GM18870 (cell line): ENCODE results near the gene C10orf90.

Experiments
- ATAC-seq: cut with Tn5 transposase; IDR thresholded peaks from one replicate; pipeline ENCODE4 v1.9.1; 2021; ENCODE audit warnings: moderate library complexity; ENCODE audit not compliant: unreplicated experiment

The C10orf90 gene

DNA sequence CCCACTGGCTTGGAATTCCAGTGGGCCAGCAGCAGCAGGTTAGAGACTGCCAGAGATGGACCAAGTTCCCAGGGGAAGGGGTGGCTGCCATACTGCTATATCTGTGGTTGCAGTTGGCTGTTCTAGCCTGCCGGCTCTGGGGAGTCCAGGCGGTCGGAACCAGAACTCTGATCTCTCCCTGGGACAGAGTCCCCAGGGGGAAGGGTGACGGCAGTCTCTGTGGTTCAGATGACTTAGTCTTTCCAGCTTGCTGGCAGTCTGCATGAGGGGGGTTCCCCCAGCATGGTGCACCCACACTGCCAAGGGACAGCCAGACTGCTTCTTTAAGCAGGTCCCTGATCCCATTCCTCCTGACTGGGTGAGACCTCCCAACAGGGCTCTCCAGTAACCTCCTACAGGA, 82.5 kb downstream of the C10orf90 start:
- ATAC-seq = no peak

DNA sequence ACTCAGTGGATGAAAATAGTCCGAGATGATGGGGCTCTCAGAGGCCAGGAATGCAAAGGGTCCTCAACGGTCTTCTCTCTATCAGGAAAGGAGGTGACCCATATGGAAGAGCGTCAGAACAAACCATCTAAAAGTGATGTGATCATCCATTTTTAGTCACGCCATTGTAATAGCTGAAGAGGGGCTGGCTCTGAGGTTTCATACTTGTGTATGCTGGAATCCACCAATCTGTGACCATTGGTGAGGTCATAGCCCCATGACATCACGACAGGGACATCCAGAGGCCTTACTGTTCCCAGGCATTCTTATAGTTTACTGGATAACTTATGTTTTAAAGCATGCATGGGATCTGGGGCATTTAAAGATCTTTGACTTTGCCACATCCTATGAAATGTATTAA, 83.6 kb downstream of the C10orf90 start:
- ATAC-seq = no peak

- no peak for ATAC-seq
These were observed 84.4 kb downstream of the C10orf90 start for GRCh38 chr10:126586128-126586527.

DNA sequence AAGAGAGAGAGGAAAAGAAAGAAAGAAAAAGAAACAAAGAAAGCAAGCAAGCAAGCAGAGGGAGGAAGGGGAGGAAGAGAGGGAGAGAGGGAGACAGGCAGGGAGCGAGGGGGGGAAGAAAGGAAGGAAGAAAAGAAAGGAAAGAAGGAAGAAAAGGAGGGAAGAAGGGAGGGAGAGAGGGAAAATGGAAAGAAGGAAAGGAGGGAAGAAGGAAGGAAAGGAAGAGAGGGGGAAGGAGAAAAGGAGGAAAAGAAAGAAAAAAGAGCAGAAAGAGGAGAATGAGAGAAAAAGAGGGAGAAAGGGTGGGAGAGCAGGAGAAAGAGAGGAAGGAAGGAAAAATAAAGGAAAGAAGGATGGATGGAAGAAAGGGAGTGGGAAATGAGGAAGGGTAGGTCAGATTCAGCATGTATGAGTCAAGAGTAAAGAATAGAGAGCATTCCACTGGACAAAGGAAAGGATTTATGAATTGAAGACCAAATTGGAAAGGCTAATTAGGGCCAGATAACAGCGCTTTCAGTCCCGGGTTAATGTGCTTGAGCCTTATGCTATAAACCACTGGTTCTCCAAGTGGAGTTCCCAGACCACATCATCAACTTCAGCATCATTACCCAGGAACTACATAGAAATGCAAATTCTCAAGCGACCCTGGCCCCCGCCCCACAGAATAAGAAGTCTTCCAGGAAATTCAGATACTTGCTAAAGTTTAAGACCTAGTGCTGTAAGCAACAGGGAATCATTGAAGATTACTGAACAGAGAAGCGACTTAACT, 85.1 kb downstream of the C10orf90 start:
- ATAC-seq = no peak

GRCh38 chr10:126584836-126585235, 85.7 kb downstream of the C10orf90 start:
- no peak for ATAC-seq

DNA sequence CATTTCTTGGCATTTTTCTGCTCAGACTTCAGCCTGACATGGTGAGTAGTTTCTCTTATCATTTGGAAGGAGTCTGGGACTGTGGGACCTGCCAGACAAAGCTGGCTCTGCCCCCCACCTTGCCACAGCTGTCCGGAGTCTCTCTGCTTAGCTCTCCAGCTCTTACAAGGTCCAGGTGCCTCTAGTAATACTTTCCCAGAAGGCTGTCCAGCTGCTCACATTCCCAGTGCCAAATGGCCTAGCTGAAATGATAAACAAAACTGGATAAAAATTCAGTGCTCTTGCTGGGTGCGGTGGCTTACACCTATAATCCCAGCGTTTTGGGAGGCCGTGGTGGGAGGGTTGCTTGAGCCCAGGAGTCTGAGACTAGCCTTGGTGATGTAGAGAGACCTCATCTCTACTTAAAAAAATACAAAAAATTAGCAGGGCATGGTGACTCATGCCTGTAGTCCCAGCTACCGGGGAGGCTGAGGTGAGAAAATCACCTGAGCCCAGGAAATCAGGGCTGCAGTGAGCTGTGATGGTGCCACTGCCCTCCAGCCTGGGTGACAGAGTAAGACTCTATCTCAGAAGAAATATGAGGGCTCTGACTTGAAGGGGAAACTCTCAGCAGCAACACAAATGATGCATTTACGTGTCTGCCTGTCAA, 86.8 kb downstream of the C10orf90 start:
- ATAC-seq = no peak

GRCh38 chr10:126581648-126582046, 88.8 kb downstream of the C10orf90 start:
- ATAC-seq = no peak

GRCh38 chr10:126580873-126581647, 89.4 kb downstream of the C10orf90 start:
- no peak for ATAC-seq

DNA sequence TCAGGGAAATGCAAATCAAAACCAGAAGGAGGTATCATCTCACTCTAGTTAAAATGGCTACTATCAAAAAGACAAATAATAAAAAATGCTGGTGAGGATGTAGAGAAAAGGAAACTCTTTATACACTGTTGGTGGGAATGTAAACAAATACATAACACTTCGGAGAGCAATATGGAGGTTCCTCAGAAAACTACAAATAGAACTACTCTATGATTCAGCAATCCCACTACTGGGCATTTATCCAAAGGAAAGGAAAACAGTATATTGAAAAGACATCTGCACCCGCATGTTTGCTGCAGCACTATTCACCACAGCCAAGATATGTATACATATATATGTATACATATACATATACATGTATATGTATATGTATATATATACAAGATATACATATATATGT, 94.2 kb downstream of the C10orf90 start:
- no peak for ATAC-seq

GRCh38 chr10:126570621-126571602, 99.6 kb downstream of the C10orf90 start:
- ATAC-seq = no peak

GRCh38 chr10:126570245-126570570, 100.3 kb downstream of the C10orf90 start:
- no peak for ATAC-seq

- ATAC-seq = no peak
These were observed 100.8 kb downstream of the C10orf90 start for GRCh38 chr10:126569513-126570244.

DNA sequence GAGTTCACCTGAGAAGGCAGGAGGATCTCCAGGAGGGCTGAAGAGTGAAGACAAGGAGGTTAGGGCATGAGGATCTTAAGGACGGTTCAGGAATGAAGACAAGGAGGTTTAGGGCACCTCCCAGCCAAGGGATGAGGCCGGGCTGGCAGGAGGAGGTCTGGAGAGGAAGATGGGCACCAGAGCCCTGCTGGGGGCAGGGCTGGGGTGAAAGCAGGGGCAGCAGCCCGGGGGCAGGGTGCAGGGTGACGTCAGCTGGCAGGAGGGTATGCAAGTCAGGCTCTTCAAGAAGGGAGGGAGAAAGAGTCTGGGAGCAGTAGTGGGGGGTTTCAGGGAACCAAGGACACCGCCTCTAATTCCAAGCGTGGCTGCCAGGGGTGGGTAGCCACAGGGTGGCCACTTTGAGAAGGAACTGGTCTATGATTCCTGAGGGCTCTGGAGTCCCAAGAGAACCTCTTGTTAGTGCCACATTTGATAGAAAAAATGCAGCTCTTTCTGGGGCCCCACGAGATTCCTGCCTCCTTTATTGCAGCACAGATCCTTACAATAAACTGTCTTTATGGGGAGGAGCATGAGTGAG, 101.6 kb downstream of the C10orf90 start:
- ATAC-seq = no peak

DNA sequence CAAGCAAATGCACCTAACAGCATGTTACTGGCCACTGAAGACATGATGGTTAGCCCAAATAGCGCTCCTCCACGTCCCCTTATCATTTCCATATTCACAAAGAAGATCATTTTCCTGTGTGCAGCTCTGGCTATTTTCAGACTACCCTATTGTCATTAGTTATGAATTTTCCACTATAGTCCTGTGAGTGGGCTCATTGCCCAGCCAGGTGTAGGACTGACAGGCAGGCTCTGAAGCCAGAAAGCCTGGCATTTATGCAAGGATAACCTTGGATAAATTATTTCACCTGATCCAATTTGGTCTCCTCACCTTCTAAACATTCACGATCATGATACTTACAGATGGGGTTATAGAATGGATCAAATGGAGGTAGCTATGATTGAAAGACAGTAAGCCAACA, 104.6 kb downstream of the C10orf90 start:
- no peak for ATAC-seq

GRCh38 chr10:126565441-126565840, 105.1 kb downstream of the C10orf90 start:
- ATAC-seq = no peak

- no peak for ATAC-seq
These were observed 106.1 kb downstream of the C10orf90 start for GRCh38 chr10:126564326-126564888.

DNA sequence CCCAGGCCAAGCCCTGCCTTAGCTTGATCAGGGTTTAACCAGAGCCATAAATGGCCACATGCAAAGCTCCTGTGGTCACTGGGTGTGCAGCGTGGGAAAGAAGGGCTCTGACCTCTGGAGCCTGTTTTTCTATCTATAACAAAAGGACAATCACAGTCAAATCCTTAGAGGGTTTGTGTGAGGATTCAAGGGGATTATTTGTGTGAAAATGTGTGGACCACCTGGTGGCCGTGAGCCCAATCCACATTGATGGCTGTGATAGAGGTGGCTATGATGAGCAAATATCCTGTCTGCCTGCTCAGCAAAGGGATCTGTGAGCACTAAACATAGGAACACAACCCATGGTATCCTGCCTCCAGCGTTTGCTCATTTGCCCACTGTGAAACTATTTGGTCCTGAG, 107.1 kb downstream of the C10orf90 start:
- no peak for ATAC-seq

DNA sequence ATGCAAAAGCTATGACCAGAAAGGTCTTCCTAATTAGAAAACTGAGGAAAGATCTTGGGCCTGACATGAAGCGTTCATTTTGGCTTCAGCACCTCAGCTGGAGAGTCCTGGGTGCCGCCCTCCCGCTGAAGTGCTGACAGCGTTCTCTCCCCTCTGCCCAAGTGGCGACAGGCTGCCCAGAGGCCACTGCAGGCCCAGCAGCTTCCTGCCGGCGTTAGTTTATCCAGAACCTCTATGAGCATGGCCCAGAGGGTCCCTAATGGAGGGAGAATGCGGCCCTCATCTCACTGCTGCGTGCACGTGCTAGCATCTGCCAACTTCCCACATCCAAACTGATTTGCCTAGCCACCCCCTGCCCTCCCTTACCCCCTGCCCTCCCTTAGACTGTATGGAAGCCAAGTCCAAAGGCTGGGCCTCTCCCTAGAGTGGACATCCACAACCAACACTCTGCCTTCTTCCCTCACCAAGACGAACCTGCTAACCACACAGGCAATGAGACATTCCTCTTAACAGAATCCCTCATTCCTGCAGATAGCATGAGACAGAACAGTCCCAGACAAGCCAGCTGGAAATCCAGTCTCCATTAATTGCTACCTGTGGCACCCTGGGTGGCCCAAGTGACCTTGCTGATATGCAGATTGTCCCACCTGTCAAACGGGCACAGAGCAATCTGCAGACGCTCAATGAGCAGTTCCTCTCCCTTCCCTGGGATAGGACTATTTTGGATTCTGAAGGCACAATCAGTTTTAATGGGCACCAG, 108.4 kb downstream of the C10orf90 start:
- ATAC-seq = no peak
